ENCODE results near the gene TSHZ2. TPM values are rescaled to one million over a fixed set of nuclear protein-coding genes. Genes with fewer than 3 reads are reported as not detected.

The TSHZ2 gene
- total and polyA plus RNA-seq, 2 of the 4 experiments (the other 2 are of a cell fraction) = under 0.01 to 0.02 TPM

DNA sequence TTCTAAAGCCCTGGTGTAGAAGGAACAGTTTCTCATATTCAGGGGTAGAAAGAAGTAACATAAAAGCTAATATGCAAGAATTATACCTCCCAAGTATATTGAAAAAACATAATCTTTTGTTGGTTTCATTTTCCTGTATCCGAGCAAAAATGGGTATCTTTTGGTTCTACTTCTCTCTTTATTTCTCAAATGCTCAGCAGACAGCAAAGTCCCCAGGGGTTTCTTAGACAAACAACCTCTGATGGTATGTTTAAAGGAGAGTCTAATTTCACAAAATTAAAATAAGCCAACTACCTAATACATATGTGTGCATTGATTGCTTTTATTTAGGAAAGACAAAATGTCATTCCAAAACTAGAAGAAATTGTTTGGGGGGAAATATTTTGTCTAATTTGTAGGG lies 131.0 kb downstream of the TSHZ2 start:
- CTCF ChIA-PET = no interaction called here
- TF ChIP-seq, protein P1, sequence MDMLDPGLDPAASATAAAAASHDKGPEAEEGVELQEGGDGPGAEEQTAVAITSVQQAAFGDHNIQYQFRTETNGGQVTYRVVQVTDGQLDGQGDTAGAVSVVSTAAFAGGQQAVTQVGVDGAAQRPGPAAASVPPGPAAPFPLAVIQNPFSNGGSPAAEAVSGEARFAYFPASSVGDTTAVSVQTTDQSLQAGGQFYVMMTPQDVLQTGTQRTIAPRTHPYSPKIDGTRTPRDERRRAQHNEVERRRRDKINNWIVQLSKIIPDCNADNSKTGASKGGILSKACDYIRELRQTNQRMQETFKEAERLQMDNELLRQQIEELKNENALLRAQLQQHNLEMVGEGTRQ (IDR thresholded peaks at IDR 0.05; ENCODE audit: low read depth, low read length) = no peak
- no CpG with 5 or more reads among the region's 1 CpG for WGBS, 2 experiments (ENCODE audit: extremely low coverage in 2 of 2, insufficient read length in 1 of 2)
- Histone ChIP-seq H2BK20ac (ENCODE audit: low read depth, low read length) (no peak overlapping the region), H3K27ac (ENCODE audit: insufficient read depth, low read length) (no peak overlapping the region), H2BK120ac (ENCODE audit: low read depth, low read length) (no peak overlapping the region), H3K9me3 (ENCODE audit: control insufficient read depth, insufficient read depth, low read length) (no peaks in the 10 kb centered on the region), H2AK9ac (replicated peaks; ENCODE audit: low read depth, low read length, poor library complexity) (no peak overlapping the region), H3K4me1 (ENCODE audit: control insufficient read depth, insufficient read depth, low read length) (no peaks in the 10 kb centered on the region), H3K36me3 (ENCODE audit: control insufficient read depth, insufficient read depth, low read length) (no peaks in the 10 kb centered on the region), H4K91ac (ENCODE audit: insufficient read depth, low read depth, low read length) (no peak overlapping the region), H3K27me3 (ENCODE audit: control insufficient read depth, insufficient read depth, low read length) (no peaks in the 10 kb centered on the region), H3K4me3 (ENCODE audit: insufficient read depth, low read depth, low read length) (no peak overlapping the region), H4K8ac (ENCODE audit: low read depth in 2 of 2, low read length in 2 of 2) (no peak overlapping the region), H2BK5ac (ENCODE audit: low read depth, low read length, poor library complexity, severe bottlenecking) (no peak overlapping the region), H3K9me1 (ENCODE audit: insufficient read depth, low read length) (no peaks in the 10 kb centered on the region), H3K4ac (ENCODE audit: low read depth, low read length) (no peak overlapping the region), H2AK5ac (ENCODE audit: low read depth, low read length) (no peak overlapping the region), H3K18ac (ENCODE audit: low read depth, low read length) (no peak overlapping the region), H3K9ac (ENCODE audit: low read depth, low read length) (no peak overlapping the region), H3K56ac (ENCODE audit: extremely low read depth, insufficient read depth, low read length) (no peak overlapping the region), H4K5ac (ENCODE audit: low read depth, low read length) (no peak overlapping the region), H3K23ac (ENCODE audit: low read depth, low read length) (no peak overlapping the region), H3K4me2 (ENCODE audit: low read depth, low read length) (no peak overlapping the region), H3K14ac (replicated peaks; ENCODE audit: low read depth, low read length) (no peak overlapping the region), H4K20me1 (ENCODE audit: insufficient read depth, low read length) (no peaks in the 10 kb centered on the region), H3K79me1 (ENCODE audit: low read depth in 1 of 2, low read length in 2 of 2) (no peaks in the 10 kb centered on the region), H2AFZ (replicated peaks; ENCODE audit: low read length, poor library complexity) (no peak overlapping the region), H2BK15ac (ENCODE audit: low read depth, low read length) (no peak overlapping the region)
- DNase-seq = no peak
- intact Hi-C loops (cut with micrococcal nuclease) = no loop called here
- dilution Hi-C loops (cut with HindIII; ENCODE audit: low sequenced_read_pairs, unreplicated experiment) = no loop called here
- in situ Hi-C loops (cut with MboI; ENCODE audit: low sequenced_read_pairs) = no loop called here
- ATAC-seq (ENCODE audit: low read depth) = no peak
- BruUV-seq (replicated peaks) = no TSS peak
- POLR2A ChIA-PET (ENCODE audit: unreplicated experiment) = no interaction called here

Data from IMR-90 (cell line).